Transverse colon (tissue), 4 donors: ENCODE measurements around the gene NEURL1B. TPM values are rescaled to one million over a fixed set of nuclear protein-coding genes. Genes with fewer than 3 reads are reported as not detected.

Experiments
- DNase-seq: peaks from one replicate; pipeline ENCODE4 v3.0.0-alpha.2; 2019
- H3K27ac ChIP-seq, 4 donors: fragments of 200-600 bp; sonication (generic); 2 replicates each; pipeline ENCODE4 v1.5.1; 2016 to 2018; ENCODE audit warnings: inconsistent platforms in 4 of 4
- H3K27me3 ChIP-seq: fragments of 200-600 bp; sonication (generic); 2 replicates; pipeline ENCODE4 v1.5.1; 2017; ENCODE audit warnings: inconsistent platforms
- H3K36me3 ChIP-seq, 4 donors: fragments of 200-600 bp; sonication (generic); 2 replicates each; pipeline ENCODE4 v1.5.1; 2017 to 2019; ENCODE audit warnings: inconsistent platforms in 4 of 4
- H3K4me1 ChIP-seq, 4 donors: fragments of 200-600 bp; sonication (generic); 2 replicates each; pipeline ENCODE4 v1.5.1; 2017 to 2020; ENCODE audit warnings: inconsistent platforms in 4 of 4
- H3K4me3 ChIP-seq, 4 donors: fragments of 200-600 bp; sonication (generic); 1 replicate in 1 of 4; 2 replicates in 3 of 4; pipeline versions ENCODE4 v1.5.1 to v1.6.1; 2017 to 2019; ENCODE audit warnings: inconsistent platforms in 4 of 4
- H3K9me3 ChIP-seq, 2 donors: fragments of 200-600 bp; sonication (generic); 2 replicates each; pipeline ENCODE4 v1.5.1; 2017 to 2019; ENCODE audit warnings: inconsistent platforms in 2 of 2
- EP300 ChIP-seq: sonication (generic); formaldehyde crosslinking; IDR thresholded peaks from one replicate; pipeline ENCODE4 v1.6.1; 2017; ENCODE audit warnings: antibody characterized with exemption, low read depth
- POLR2A ChIP-seq: fragments of 450-650 bp; IDR thresholded peaks from one replicate; pipeline ENCODE4 v1.6.1; 2016; ENCODE audit warnings: antibody characterized with exemption, mild to moderate bottlenecking, moderate library complexity
- POLR2AphosphoS5 ChIP-seq, 3 donors: sonication (generic); formaldehyde crosslinking; IDR thresholded peaks; one replicate each; pipeline ENCODE4 v1.6.1; 2016; ENCODE audit warnings: antibody characterized with exemption in 3 of 3
- WGBS, 2 donors: methylation state at CpG; one replicate each; pipeline ENCODE4 v1.1.5; 2018; ENCODE audit warnings: low coverage in 1 of 2; 5-methylcytosine and 5-hydroxymethylcytosine counted together
- in situ Hi-C, 4 donors: fragments of 200-750 bp; cut with MboI; loops; one replicate each; pipeline versions ENCODE4 v1.15.0 to v1.15.1; 2017; ENCODE audit warnings: low sequenced_read_pairs in 3 of 4, low pct_ligation_motif_present in 1 of 4, low pct_unique_long_range_greater_than_20kb in 1 of 4
- intact Hi-C: fragments of 100-400 bp; cut with DNase I; formaldehyde crosslinking; loops from one replicate; pipeline ENCODE4 v1.15.1; 2023; ENCODE audit warnings: low total_unique reads
- total RNA-seq, 4 donors: library from RNA; depleted of rRNA; stranded (reverse); fragments of >200 nt; gene quantifications; one replicate each; pipeline ENCODE4 v1.1.0, GENCODE V29; 2016
- TF ChIP-seq, protein P1 (sequence below), 5 experiments: fragments of 200-600 bp in 3 of 5; fragments of 450-650 bp in 2 of 5; sonication (generic) in 3 of 5; IDR thresholded peaks; 1 replicate in 2 of 5; 2 replicates in 3 of 5; pipeline ENCODE4 v1.5.1; 2016 to 2017; ENCODE audit warnings: antibody characterized with exemption in 5 of 5, inconsistent platforms in 3 of 5, mild to moderate bottlenecking in 2 of 5, moderate library complexity in 1 of 5

Gene NEURL1B
- total RNA-seq, 4 donors from 2014 or later = 74.6 to 168 (median 94.5) TPM

DNA sequence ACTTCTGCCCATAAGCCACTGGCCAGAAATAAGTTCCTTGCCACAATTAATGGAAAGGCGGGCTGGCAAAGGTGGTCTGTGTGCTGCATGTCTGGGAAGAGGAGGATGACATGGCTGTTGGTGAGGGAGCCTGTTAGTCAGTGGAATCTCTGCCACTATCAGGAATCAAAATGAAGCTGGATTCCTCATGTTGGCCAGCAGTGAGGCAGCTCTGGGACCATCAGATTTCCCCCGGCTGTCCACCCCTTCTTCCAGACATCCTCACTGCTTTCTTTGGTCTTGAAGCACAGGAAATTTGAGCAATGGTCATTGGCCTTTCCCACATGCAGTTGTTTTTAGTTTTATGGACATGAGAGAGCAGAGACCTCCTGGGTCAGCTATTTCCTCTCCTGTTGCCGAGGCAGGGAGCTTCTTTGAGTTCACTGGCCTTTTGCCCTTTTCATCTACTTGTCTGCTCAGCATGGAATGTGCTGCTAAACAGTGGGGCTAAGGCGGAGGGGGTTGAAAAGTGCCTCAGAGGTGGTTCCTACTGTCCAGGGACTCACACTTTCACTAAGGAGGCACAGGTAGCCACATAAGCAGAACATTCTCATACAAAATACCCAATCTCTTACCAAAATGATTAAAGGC is 34.8 kb upstream of the NEURL1B start:
- no peak overlapping the region for H3K4me3 ChIP-seq
- intact Hi-C loops (no loop called here), in situ Hi-C loops (no loop called here)
- WGBS, 2 donors = 78 to 80% methylated on average over 2 to 4 of the region's 4 CpGs
- no peaks in the 10 kb centered on the region for H3K9me3 ChIP-seq
- H3K36me3 ChIP-seq = no peaks in the 10 kb centered on the region
- TF ChIP-seq POLR2AphosphoS5 (IDR thresholded peaks at IDR 0.05) = no peak
- TF ChIP-seq, protein P1, sequence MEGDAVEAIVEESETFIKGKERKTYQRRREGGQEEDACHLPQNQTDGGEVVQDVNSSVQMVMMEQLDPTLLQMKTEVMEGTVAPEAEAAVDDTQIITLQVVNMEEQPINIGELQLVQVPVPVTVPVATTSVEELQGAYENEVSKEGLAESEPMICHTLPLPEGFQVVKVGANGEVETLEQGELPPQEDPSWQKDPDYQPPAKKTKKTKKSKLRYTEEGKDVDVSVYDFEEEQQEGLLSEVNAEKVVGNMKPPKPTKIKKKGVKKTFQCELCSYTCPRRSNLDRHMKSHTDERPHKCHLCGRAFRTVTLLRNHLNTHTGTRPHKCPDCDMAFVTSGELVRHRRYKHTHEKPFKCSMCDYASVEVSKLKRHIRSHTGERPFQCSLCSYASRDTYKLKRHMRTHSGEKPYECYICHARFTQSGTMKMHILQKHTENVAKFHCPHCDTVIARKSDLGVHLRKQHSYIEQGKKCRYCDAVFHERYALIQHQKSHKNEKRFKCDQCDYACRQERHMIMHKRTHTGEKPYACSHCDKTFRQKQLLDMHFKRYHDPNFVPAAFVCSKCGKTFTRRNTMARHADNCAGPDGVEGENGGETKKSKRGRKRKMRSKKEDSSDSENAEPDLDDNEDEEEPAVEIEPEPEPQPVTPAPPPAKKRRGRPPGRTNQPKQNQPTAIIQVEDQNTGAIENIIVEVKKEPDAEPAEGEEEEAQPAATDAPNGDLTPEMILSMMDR (IDR thresholded peaks at IDR 0.05) = no peak
- no peak for TF ChIP-seq POLR2A
- TF ChIP-seq EP300 = no peak
- no peak for DNase-seq
- H3K27ac ChIP-seq = no peak overlapping the region
- peaks cover 4 to 12% (median 8%) of the 10 kb centered on the region in 4 donors for H3K4me1 ChIP-seq
- no peaks in the 10 kb centered on the region for H3K27me3 ChIP-seq

DNA sequence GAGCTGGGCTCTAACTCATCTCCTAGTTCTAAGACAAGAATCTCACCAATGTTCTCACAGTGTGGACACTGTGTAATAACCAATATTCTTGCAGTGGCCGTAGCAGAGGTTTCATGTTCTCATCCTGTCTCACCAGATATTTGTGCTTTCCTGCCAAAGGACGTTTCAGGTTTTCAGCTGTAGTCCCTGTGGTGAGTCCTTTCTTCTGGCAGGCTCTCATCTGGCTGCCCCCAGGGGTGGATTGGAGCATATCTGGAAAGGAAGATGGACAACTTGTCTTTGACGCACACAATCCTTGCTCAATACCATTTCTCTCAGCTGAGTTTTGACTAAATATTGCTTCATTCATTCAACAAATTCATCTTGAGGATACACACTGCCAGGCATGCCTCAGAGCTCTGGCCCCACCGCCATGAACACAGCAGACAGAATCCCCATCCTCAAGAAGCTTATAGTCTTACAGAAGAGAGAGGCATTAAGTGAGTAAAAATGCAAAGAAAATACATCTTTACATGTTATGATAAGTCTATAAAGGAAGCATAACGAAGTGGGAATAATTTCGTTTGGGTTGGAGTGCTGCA is 33.8 kb upstream of the NEURL1B start:
- TF ChIP-seq, protein P1 (IDR thresholded peaks at IDR 0.05) = no peak
- TF ChIP-seq POLR2AphosphoS5 (IDR thresholded peaks at IDR 0.05) (no peak), POLR2A (no peak)
- DNase-seq = no peak
- in situ Hi-C loops = no loop called here

DNA sequence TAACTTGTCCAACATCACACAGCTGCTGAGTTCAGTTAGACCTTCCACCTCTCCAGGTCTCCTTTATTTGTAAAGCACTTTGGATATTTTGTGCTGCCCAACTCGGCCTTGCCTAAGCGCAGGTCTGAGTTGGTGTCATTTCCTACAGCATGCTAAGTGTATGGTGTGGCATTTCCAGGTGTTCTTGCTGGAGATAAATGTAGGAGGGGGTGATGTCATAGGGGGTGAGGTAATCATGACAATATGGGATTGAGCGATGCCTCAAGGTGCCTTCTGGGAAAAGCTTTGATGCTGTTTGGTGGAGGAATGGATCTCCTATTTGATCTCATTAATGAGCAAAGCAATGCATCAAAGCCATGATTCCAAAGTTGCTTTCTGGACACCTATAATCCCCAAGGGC is 32.3 kb upstream of the NEURL1B start:
- no peak overlapping the region for H3K27ac ChIP-seq
- H3K36me3 ChIP-seq = no peaks in the 10 kb centered on the region
- DNase-seq = no peak
- no peaks in the 10 kb centered on the region for H3K4me1 ChIP-seq
- no peaks in the 10 kb centered on the region for H3K27me3 ChIP-seq
- WGBS, 2 donors = 80 to 95% methylated on average over 1 to 3 of the region's 3 CpGs
- H3K4me3 ChIP-seq = no peak overlapping the region
- in situ Hi-C loops = no loop called here
- H3K9me3 ChIP-seq = peaks cover 0 to 1% of the 10 kb centered on the region in 2 donors
- TF ChIP-seq, protein P1 (IDR thresholded peaks at IDR 0.05) = no peak
- TF ChIP-seq POLR2AphosphoS5 (IDR thresholded peaks at IDR 0.05) = no peak
- no peak for TF ChIP-seq EP300
- no peak for TF ChIP-seq POLR2A
- intact Hi-C loops = no loop called here

More for the DNA sequence above, 33.8 kb upstream of the NEURL1B start:
- 74 to 78% methylated on average over 6 of the region's 6 CpGs for WGBS, 2 donors
- Histone ChIP-seq H3K4me3 (no peak overlapping the region), H3K9me3 (no peaks in the 10 kb centered on the region), H3K4me1 (peaks cover 4 to 11% (median 7%) of the 10 kb centered on the region in 4 donors), H3K27me3 (no peaks in the 10 kb centered on the region), H3K27ac (no peak overlapping the region), H3K36me3 (no peaks in the 10 kb centered on the region)
- intact Hi-C loops = no loop called here

DNA sequence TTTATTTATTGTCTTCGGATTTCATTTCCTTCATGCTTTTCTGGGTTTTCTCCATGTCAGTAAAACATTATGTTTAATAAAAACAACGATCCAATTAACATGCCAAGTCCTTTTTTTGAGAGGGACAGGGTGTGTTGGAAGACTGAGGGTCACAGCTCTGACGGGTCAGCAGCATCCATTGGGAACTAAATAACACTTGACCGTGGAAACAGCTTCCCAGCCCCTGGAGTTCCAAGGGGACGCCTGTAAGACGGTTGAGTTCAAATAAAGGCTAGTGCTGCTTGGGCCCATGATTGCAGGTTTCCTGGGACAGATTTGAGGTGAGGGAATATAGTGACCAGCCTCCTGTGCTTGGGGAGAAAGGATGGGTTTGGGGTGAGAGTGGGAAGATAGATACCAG is 30.4 kb upstream of the NEURL1B start:
- intact Hi-C loops (no loop called here), in situ Hi-C loops (no loop called here)
- no peak for TF ChIP-seq POLR2AphosphoS5 (IDR thresholded peaks at IDR 0.05)
- TF ChIP-seq, protein P1 (IDR thresholded peaks at IDR 0.05) = no peak
- no peak for TF ChIP-seq EP300
- TF ChIP-seq POLR2A = no peak
- no peak overlapping the region for H3K27ac ChIP-seq
- no peak for DNase-seq
- H3K27me3 ChIP-seq = no peaks in the 10 kb centered on the region
- H3K36me3 ChIP-seq = no peaks in the 10 kb centered on the region
- no peaks in the 10 kb centered on the region for H3K4me1 ChIP-seq
- no peak overlapping the region for H3K4me3 ChIP-seq
- H3K9me3 ChIP-seq = peaks cover 0 to 6% of the 10 kb centered on the region in 2 donors
- WGBS, 2 donors = 84 to 89% methylated on average over 6 of the region's 6 CpGs
